ENCODE measurements around the gene VIM.

Gene VIM

GRCh38 chr10:17226891-17227303 lies 1.1 kb upstream of the VIM start:
- Histone ChIP-seq H3K4me3 (replicated peaks; ENCODE audit: insufficient read depth, low read length) (0 out of 2 replicates have a peak overlapping the region, but pooled peaks have one; percentile 31), H3K27me3 (ENCODE audit: insufficient read depth, poor library complexity, severe bottlenecking) (no peaks in the 10 kb centered on the region), H3K27ac (replicated peaks) (no peak overlapping the region; the same call in 1 of the 2 replicates)
- DNase-seq (ENCODE audit: low read depth in 1 of 2, low spot score in 1 of 2): no peak
- TF ChIP-seq GABPA (IDR thresholded peaks at IDR 0.05; ENCODE audit: low read depth): no peak
- TF ChIP-seq, protein P1, sequence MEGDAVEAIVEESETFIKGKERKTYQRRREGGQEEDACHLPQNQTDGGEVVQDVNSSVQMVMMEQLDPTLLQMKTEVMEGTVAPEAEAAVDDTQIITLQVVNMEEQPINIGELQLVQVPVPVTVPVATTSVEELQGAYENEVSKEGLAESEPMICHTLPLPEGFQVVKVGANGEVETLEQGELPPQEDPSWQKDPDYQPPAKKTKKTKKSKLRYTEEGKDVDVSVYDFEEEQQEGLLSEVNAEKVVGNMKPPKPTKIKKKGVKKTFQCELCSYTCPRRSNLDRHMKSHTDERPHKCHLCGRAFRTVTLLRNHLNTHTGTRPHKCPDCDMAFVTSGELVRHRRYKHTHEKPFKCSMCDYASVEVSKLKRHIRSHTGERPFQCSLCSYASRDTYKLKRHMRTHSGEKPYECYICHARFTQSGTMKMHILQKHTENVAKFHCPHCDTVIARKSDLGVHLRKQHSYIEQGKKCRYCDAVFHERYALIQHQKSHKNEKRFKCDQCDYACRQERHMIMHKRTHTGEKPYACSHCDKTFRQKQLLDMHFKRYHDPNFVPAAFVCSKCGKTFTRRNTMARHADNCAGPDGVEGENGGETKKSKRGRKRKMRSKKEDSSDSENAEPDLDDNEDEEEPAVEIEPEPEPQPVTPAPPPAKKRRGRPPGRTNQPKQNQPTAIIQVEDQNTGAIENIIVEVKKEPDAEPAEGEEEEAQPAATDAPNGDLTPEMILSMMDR (IDR thresholded peaks at IDR 0.05; ENCODE audit: insufficient read depth, low read length): no peak
- TF ChIP-seq POLR2AphosphoS5 (IDR thresholded peaks at IDR 0.05; ENCODE audit: low read depth): no peak
- no peak for TF ChIP-seq REST (IDR thresholded peaks at IDR 0.05; ENCODE audit: insufficient replicate concordance, low read depth)
- no peak for TF ChIP-seq SPI1 (IDR thresholded peaks at IDR 0.05; ENCODE audit: borderline replicate concordance, low read depth)

- DNase-seq (ENCODE audit: low read depth in 1 of 2, low spot score in 1 of 2): no peak
- Histone ChIP-seq H3K4me3 (replicated peaks; ENCODE audit: insufficient read depth, low read length) (peak overlapping the region; percentile 31), H3K27me3 (ENCODE audit: insufficient read depth, poor library complexity, severe bottlenecking) (no peaks in the 10 kb centered on the region), H3K27ac (replicated peaks) (peak overlapping the region; percentile 86)
- no peak for TF ChIP-seq SPI1 (IDR thresholded peaks at IDR 0.05; ENCODE audit: borderline replicate concordance, low read depth)
- no peak for TF ChIP-seq POLR2AphosphoS5 (IDR thresholded peaks at IDR 0.05; ENCODE audit: low read depth)
- TF ChIP-seq, protein P1 (IDR thresholded peaks at IDR 0.05; ENCODE audit: insufficient read depth, low read length): no peak
- no peak for TF ChIP-seq REST (IDR thresholded peaks at IDR 0.05; ENCODE audit: insufficient replicate concordance, low read depth)
- no peak for TF ChIP-seq GABPA (IDR thresholded peaks at IDR 0.05; ENCODE audit: low read depth)
Measured at GRCh38 chr10:17227367-17228090, 512 bp upstream of the VIM start.

DNA sequence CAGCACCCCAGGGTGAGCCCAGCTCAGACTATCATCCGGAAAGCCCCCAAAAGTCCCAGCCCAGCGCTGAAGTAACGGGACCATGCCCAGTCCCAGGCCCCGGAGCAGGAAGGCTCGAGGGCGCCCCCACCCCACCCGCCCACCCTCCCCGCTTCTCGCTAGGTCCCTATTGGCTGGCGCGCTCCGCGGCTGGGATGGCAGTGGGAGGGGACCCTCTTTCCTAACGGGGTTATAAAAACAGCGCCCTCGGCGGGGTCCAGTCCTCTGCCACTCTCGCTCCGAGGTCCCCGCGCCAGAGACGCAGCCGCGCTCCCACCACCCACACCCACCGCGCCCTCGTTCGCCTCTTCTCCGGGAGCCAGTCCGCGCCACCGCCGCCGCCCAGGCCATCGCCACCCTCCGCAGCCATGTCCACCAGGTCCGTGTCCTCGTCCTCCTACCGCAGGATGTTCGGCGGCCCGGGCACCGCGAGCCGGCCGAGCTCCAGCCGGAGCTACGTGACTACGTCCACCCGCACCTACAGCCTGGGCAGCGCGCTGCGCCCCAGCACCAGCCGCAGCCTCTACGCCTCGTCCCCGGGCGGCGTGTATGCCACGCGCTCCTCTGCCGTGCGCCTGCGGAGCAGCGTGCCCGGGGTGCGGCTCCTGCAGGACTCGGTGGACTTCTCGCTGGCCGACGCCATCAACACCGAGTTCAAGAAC lies 1.1 kb downstream of the VIM start:
- TF ChIP-seq SPI1 (IDR thresholded peaks at IDR 0.05; ENCODE audit: borderline replicate concordance, low read depth): no peak
- no peak for TF ChIP-seq REST (IDR thresholded peaks at IDR 0.05; ENCODE audit: insufficient replicate concordance, low read depth)
- peak; percentile 32; the same call in 1 of the 2 replicates for TF ChIP-seq POLR2AphosphoS5 (IDR thresholded peaks at IDR 0.05; ENCODE audit: low read depth)
- TF ChIP-seq, protein P1 (IDR thresholded peaks at IDR 0.05; ENCODE audit: insufficient read depth, low read length): no peak
- no peak for TF ChIP-seq GABPA (IDR thresholded peaks at IDR 0.05; ENCODE audit: low read depth)
- Histone ChIP-seq H3K27me3 (ENCODE audit: insufficient read depth, poor library complexity, severe bottlenecking) (no peaks in the 10 kb centered on the region), H3K4me3 (replicated peaks; ENCODE audit: insufficient read depth, low read length) (peak overlapping the region; percentile 47), H3K27ac (replicated peaks) (peak overlapping the region; percentile 86)
- DNase-seq (ENCODE audit: low read depth in 1 of 2, low spot score in 1 of 2): peak in 1 of 2 experiments; percentile 24
